Ishikawa (cell line): ENCODE data around the gene TRAF1.

Source experiments
- CREB1 ChIP-seq: IDR thresholded peaks from 2 replicates; pipeline ENCODE4 v1.6.1; 2012; ENCODE audit warnings: low read depth
- EP300 ChIP-seq: IDR thresholded peaks from 2 replicates; pipeline ENCODE4 v1.6.1; 2012; ENCODE audit warnings: borderline replicate concordance
- YY1 ChIP-seq: IDR thresholded peaks from 2 replicates; pipeline ENCODE4 v1.6.1; 2012; ENCODE audit warnings: low read depth
- TF ChIP-seq, protein P1 (sequence below): IDR thresholded peaks from 2 replicates; pipeline ENCODE4 v1.6.1; 2012
- TF ChIP-seq, protein P2 (sequence below): IDR thresholded peaks from 2 replicates; pipeline ENCODE4 v1.6.1; 2012; ENCODE audit warnings: low read depth, mild to moderate bottlenecking

DNA sequence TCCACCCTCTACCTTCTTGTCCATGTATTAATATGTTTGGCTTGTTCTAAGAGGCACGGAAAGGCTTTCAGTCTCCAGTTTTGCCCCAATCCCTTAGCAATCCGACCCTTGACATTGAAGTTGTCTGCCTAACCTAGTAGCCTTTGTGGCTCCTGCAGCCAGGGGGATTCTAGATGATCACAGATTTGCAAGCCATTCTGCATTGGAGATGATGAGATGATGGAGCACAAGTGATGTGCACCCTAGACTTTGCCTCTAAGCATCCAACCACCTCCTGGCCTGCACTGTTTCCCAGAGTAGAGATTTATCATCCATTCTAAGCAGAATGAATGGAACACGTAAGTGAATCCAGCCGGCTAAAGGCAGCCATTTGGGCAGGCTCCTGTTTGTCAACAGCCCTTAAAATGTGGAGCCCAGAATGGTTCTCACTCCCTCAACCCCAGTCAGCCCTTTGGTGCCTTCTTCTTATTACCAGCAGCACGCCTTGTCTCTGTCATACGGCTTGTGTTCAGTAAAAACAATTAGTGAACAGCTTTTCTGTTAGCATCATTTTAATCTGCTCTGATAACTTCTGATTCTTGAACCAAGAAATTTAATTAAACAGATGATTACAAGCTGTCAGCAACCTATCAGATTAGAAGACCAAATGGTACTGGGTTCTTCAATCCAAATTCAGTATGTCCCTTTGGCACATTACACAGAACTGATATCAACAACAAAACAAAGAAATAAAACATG, 5.7 kb upstream of the TRAF1 start:
- TF ChIP-seq, protein P1, sequence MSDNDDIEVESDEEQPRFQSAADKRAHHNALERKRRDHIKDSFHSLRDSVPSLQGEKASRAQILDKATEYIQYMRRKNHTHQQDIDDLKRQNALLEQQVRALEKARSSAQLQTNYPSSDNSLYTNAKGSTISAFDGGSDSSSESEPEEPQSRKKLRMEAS, result no peak
- TF ChIP-seq, protein P2, sequence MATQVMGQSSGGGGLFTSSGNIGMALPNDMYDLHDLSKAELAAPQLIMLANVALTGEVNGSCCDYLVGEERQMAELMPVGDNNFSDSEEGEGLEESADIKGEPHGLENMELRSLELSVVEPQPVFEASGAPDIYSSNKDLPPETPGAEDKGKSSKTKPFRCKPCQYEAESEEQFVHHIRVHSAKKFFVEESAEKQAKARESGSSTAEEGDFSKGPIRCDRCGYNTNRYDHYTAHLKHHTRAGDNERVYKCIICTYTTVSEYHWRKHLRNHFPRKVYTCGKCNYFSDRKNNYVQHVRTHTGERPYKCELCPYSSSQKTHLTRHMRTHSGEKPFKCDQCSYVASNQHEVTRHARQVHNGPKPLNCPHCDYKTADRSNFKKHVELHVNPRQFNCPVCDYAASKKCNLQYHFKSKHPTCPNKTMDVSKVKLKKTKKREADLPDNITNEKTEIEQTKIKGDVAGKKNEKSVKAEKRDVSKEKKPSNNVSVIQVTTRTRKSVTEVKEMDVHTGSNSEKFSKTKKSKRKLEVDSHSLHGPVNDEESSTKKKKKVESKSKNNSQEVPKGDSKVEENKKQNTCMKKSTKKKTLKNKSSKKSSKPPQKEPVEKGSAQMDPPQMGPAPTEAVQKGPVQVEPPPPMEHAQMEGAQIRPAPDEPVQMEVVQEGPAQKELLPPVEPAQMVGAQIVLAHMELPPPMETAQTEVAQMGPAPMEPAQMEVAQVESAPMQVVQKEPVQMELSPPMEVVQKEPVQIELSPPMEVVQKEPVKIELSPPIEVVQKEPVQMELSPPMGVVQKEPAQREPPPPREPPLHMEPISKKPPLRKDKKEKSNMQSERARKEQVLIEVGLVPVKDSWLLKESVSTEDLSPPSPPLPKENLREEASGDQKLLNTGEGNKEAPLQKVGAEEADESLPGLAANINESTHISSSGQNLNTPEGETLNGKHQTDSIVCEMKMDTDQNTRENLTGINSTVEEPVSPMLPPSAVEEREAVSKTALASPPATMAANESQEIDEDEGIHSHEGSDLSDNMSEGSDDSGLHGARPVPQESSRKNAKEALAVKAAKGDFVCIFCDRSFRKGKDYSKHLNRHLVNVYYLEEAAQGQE, result no peak
- TF ChIP-seq YY1, result no peak
- TF ChIP-seq CREB1, result no peak
- no peak for TF ChIP-seq EP300
